22Rv1 (cell line): ENCODE data around the gene VEPH1.

Experiments used
- H3K27ac ChIP-seq: fragments of 450-650 bp; 2 replicates; pipeline ENCODE4 v1.5.1; 2017
- ZFX ChIP-seq: fragments of 450-650 bp; IDR thresholded peaks from 2 replicates; pipeline ENCODE4 v1.6.1; 2017; ENCODE audit warnings: antibody characterized with exemption, borderline replicate concordance
- TF ChIP-seq, protein P1 (sequence below): fragments of 450-650 bp; IDR thresholded peaks from 2 replicates; pipeline ENCODE4 v1.5.1; 2017; ENCODE audit warnings: mild to moderate bottlenecking

Gene VEPH1

DNA sequence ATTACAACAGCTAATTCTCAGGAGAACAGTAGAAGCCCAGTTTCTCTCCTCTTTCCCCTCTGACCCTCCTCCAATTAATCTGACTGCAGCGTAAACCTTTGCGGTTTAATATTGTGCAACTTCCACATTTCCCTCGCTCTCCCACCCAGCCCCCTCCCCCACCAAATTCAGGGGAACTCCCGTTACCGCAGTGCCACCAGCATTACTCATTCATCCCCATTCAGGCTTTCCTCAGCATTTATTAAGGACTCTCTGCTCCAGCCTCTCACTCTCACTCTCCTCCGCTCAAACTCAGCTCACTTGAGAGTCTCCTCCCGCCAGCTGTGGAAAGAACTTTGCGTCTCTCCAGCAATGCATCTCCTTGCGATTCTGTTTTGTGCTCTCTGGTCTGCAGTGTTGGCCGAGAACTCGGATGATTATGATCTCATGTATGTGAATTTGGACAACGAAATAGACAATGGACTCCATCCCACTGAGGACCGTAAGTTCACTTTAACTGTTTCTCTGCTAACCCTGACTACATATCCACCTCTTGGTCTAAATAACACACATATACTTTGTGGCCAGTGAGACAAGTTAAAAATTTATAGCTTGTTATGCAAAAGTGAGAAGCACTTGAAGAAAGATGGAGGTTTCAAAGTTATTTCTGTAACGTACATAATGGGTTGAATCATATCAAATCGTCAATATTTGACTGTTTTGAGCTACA, 66.5 kb downstream of the VEPH1 start, which contains the start of gene PTX3:
Gene PTX3 (plus strand): TSS at position 268 of the 709 bp plus-strand sequence. CDS start 84 bp downstream, at position 352.
- TF ChIP-seq, protein P1, sequence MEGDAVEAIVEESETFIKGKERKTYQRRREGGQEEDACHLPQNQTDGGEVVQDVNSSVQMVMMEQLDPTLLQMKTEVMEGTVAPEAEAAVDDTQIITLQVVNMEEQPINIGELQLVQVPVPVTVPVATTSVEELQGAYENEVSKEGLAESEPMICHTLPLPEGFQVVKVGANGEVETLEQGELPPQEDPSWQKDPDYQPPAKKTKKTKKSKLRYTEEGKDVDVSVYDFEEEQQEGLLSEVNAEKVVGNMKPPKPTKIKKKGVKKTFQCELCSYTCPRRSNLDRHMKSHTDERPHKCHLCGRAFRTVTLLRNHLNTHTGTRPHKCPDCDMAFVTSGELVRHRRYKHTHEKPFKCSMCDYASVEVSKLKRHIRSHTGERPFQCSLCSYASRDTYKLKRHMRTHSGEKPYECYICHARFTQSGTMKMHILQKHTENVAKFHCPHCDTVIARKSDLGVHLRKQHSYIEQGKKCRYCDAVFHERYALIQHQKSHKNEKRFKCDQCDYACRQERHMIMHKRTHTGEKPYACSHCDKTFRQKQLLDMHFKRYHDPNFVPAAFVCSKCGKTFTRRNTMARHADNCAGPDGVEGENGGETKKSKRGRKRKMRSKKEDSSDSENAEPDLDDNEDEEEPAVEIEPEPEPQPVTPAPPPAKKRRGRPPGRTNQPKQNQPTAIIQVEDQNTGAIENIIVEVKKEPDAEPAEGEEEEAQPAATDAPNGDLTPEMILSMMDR = no peak
- TF ChIP-seq ZFX = no peak
- no peak within 1 kb of the TSS for H3K27ac ChIP-seq

DNA sequence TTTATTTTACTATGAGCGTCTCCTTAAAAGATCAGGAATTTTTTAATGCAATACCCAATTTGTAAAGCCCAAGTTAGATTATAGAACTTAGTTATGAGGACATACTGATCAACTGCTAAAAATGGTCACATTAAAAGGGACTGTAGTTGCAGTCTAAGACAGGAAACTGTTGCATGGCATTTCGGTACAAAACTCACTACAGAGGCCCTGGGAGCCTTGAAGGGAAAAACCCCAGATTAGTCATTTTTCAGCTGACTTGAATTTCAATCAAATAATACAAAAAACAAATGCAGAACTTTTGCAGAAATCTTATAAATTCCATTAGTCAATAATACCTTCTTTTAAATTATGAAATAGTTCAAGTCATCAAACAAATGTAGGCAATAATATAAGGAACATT, 73.5 kb downstream of the VEPH1 start:
- H3K27ac ChIP-seq = no peak overlapping the region
- no peak for TF ChIP-seq ZFX
- TF ChIP-seq, protein P1 = no peak

- no peak for TF ChIP-seq ZFX
- TF ChIP-seq, protein P1 = no peak
- H3K27ac ChIP-seq = no peak overlapping the region
Observed at GRCh38 chr3:157428853-157429252, 74.4 kb downstream of the VEPH1 start.

DNA sequence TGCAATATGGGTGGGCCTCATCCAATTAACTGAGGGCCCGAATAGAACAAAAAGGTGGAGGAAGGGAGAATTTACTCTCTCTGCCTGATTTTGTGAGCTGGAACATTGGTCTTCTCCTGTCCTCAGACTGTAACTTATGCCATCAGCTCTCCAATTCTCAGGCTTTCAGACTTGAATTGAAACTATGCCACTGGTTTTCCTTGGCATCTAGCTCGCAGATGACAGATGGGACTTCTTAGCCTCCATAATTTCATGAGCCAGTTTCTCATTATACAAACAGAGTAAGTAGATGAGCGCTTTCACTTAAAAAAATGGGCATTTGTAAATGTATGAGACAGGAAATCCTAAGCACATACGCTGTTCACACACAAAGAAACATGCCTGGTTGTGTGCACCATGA, 75.3 kb downstream of the VEPH1 start:
- TF ChIP-seq, protein P1 = no peak
- TF ChIP-seq ZFX = no peak
- H3K27ac ChIP-seq = no peak overlapping the region

DNA sequence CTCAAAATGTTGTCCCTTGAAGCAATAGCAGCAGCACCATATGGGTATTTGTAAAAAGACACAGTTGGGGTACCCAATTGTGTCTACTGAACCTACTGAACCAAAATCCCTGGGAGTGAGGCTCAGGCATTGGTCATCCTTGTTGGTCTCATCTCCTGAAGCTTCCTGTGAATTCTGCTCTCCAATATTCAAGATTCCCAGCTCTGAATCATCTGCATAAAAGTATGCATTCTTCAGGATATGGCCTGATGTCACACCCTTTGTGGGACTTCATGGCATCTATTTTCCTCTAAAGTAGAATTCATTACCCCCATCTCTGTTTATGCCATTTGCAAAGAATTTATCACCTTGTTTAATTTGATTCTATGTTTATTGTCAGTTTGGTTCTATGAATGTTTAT, 79.9 kb downstream of the VEPH1 start:
- H3K27ac ChIP-seq = no peak overlapping the region
- TF ChIP-seq, protein P1 = no peak
- no peak for TF ChIP-seq ZFX

GRCh38 chr3:157420606-157421130, 82.5 kb downstream of the VEPH1 start:
- H3K27ac ChIP-seq = no peak overlapping the region
- TF ChIP-seq, protein P1 = no peak

DNA sequence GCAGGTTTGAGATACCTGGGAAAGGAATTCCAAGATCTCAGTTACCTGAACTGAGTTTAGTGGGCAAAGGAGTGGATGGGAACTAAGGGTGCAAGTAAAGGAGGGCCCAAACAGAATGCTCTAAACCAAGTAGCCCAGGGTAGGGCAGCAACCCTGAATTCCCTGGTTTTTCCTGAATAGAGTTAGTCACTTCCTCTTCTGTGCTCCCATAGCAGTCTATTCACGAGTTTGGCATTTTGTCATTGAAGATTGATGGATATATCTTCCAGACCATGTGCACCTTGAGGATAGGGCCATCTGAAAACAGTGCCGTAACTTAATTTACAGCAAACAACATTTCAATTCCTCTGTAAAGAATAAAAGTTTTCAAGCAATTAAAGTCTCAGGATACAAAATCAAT, 85.1 kb downstream of the VEPH1 start:
- no peak overlapping the region for H3K27ac ChIP-seq
- TF ChIP-seq ZFX = no peak
- TF ChIP-seq, protein P1 = no peak
